ENCODE measurements around the gene LENG8. TPM values are rescaled to one million over a fixed set of nuclear protein-coding genes. Genes with fewer than 3 reads are reported as not detected.
A peak's percentile ranks its signal among the peaks of the same experiment; 100 is the strongest.

LENG8 gene
- total RNA-seq, 2 donors from 2014 or later, result 139 to 171 TPM

DNA sequence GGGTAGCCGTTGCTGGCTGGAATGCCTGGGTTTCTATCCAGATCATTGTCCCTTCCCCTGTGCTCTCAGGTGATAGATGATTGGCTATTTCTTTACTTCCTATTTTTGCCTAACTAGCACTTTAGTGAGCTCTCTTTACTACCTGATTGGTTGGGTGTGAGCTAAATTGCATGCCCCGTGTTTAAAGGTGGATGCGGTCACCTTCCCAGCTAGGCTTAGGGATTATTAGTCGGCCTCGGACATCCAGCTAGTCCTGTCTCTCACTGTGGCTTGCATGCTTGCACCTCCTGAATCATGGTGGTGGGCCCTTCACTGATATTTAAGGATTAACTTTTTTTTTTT, 23.6 kb upstream of the LENG8 start:
- Mint-ChIP-seq H3K4me1 (peaks cover 5% of the 10 kb centered on the region), H3K9me3 (no peaks in the 10 kb centered on the region), H3K4me3 (no peak overlapping the region), H3K27ac (no peak overlapping the region), H3K36me3 (ENCODE audit: low read depth) (no peaks in the 10 kb centered on the region), H3K27me3 (ENCODE audit: insufficient read depth) (peaks cover 96% of the 10 kb centered on the region)
- no peak overlapping the region for H3K4me3 ChIP-seq (ENCODE audit: low read length)
- no peak overlapping the region for H3K27ac ChIP-seq (ENCODE audit: low read depth, low read length)
- no peaks in the 10 kb centered on the region for H3K4me1 ChIP-seq (ENCODE audit: control insufficient read depth, insufficient read depth, low read length)
- no peak for TF ChIP-seq CTCF (conservative IDR thresholded peaks at IDR 0.05)
- WGBS, 2 experiments (ENCODE audit: insufficient coverage in 1 of 2, insufficient read length in 1 of 2), result 94% methylated on average over 5 of the region's 5 CpGs; no CpG with 5 or more reads in 1 of the 2 experiments
- DNase-seq, result no peak
- H3K9me3 ChIP-seq (ENCODE audit: control insufficient read depth, low read length), result no peaks in the 10 kb centered on the region
- no peak overlapping the region for H3K9ac ChIP-seq (ENCODE audit: extremely low read depth, low read length, poor library complexity, severe bottlenecking)
- H3K27me3 ChIP-seq (ENCODE audit: control insufficient read depth, insufficient read depth, low read length, poor library complexity, severe bottlenecking), result peaks cover 33% of the 10 kb centered on the region
- no peaks in the 10 kb centered on the region for H3K36me3 ChIP-seq (ENCODE audit: control insufficient read depth, insufficient read depth, low read length)

DNA sequence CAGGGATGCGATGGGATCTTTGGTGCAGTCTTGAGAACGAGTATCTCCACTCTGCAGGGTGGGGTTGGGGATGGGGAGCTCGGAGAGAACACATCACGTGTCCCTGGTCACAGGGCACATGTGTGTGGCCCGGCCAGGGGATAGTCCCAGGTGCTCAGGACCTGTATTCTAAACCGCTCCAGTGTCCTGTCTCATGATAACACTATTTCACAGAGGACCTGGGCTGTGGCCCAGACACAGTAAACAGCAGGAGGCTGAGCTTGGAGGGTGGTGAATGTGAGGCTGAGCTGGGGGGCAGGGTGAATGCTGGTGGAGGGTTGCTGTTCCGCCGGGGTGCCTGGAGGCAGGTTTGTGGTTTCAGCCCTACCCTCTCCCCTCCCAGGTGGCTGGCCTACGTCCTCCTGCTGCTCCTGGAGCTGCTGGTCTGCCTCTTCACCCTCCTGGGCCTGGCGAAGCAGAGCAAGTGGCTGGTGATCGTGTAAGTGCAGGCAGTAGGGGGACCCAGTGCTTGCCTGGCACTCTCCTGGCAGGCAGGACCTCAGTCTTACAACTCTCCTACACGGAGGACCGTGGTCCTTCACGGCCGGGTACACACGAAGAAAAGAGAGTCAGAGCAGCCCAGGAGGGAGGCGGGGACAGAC, 22.6 kb upstream of the LENG8 start:
- WGBS, 2 experiments (ENCODE audit: insufficient coverage in 1 of 2, insufficient read length in 1 of 2), result 82 to 85% methylated on average over 10 to 17 of the region's 17 CpGs
- no peak for TF ChIP-seq CTCF (conservative IDR thresholded peaks at IDR 0.05)
- peaks cover 5% of the 10 kb centered on the region for H3K4me1 Mint-ChIP-seq
- H3K4me3 Mint-ChIP-seq, result no peak overlapping the region
- H3K27me3 Mint-ChIP-seq (ENCODE audit: insufficient read depth), result peaks cover 93% of the 10 kb centered on the region
- no peak overlapping the region for H3K4me3 ChIP-seq (ENCODE audit: low read length)
- H3K36me3 Mint-ChIP-seq (ENCODE audit: low read depth), result no peaks in the 10 kb centered on the region
- H3K27ac ChIP-seq (ENCODE audit: low read depth, low read length), result no peak overlapping the region
- no peak overlapping the region for H3K27ac Mint-ChIP-seq
- H3K9ac ChIP-seq (ENCODE audit: extremely low read depth, low read length, poor library complexity, severe bottlenecking), result no peak overlapping the region
- H3K4me1 ChIP-seq (ENCODE audit: control insufficient read depth, insufficient read depth, low read length), result no peaks in the 10 kb centered on the region
- no peaks in the 10 kb centered on the region for H3K9me3 ChIP-seq (ENCODE audit: control insufficient read depth, low read length)
- no peaks in the 10 kb centered on the region for H3K36me3 ChIP-seq (ENCODE audit: control insufficient read depth, insufficient read depth, low read length)
- peaks cover 33% of the 10 kb centered on the region for H3K27me3 ChIP-seq (ENCODE audit: control insufficient read depth, insufficient read depth, low read length, poor library complexity, severe bottlenecking)
- H3K9me3 Mint-ChIP-seq, result no peaks in the 10 kb centered on the region
- peak; percentile 57 for DNase-seq

DNA sequence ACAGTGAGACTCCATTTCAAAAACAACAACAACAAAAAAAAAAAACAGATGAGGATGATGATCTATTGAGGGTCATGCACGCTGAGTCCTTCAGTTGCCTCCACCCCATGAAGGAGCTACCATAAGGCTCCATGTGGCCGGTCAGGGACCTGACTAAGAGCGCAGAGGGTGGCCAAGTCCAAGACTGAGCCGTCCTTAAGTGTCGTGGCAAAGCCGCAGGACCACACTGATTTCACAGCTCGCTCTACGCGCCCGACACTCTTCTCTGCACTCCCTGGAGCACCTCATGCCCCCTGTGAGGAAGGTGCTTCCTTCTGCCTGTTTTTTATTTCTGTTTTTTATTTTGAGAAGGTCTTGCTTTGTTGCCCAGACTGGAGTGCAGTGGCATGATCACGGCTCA, 21.4 kb upstream of the LENG8 start:
- Histone ChIP-seq H3K9me3 (ENCODE audit: control insufficient read depth, low read length) (no peaks in the 10 kb centered on the region), H3K36me3 (ENCODE audit: control insufficient read depth, insufficient read depth, low read length) (no peaks in the 10 kb centered on the region), H3K27me3 (ENCODE audit: control insufficient read depth, insufficient read depth, low read length, poor library complexity, severe bottlenecking) (peaks cover 28% of the 10 kb centered on the region), H3K27ac (ENCODE audit: low read depth, low read length) (no peak overlapping the region), H3K4me1 (ENCODE audit: control insufficient read depth, insufficient read depth, low read length) (no peaks in the 10 kb centered on the region), H3K4me3 (ENCODE audit: low read length) (no peak overlapping the region), H3K9ac (ENCODE audit: extremely low read depth, low read length, poor library complexity, severe bottlenecking) (no peak overlapping the region)
- Mint-ChIP-seq H3K27ac (no peak overlapping the region), H3K27me3 (ENCODE audit: insufficient read depth) (peaks cover 90% of the 10 kb centered on the region), H3K9me3 (no peaks in the 10 kb centered on the region), H3K4me3 (no peak overlapping the region), H3K36me3 (ENCODE audit: low read depth) (no peaks in the 10 kb centered on the region), H3K4me1 (peaks cover 4% of the 10 kb centered on the region)
- TF ChIP-seq CTCF (conservative IDR thresholded peaks at IDR 0.05), result no peak
- DNase-seq, result no peak
- WGBS, 2 experiments (ENCODE audit: insufficient coverage in 1 of 2, insufficient read length in 1 of 2), result 90 to 95% methylated on average over 6 to 11 of the region's 11 CpGs
